GM18951 (cell line): ENCODE measurements around the gene TBX4.
"Not testable (repeated sequence)": the region's sequence is repeated elsewhere in the genome, so short reads cannot be mapped to it uniquely, and the experiment has no call there.

ENCODE experiments used
- POLR2A ChIP-seq: IDR thresholded peaks from 4 replicates; pipeline ENCODE4 v1.6.1; 2011; ENCODE audit warnings: mild to moderate bottlenecking; ENCODE audit not compliant: insufficient read length, insufficient read depth; ENCODE audit errors: extremely low read depth
- in situ Hi-C: fragments of 300-500 bp; cut with MboI; formaldehyde crosslinking; loops from one replicate; pipeline ENCODE4 v1.12.0; 2022; ENCODE audit warnings: low sequenced_read_pairs, mixed read lengths, inconsistent platforms; ENCODE audit not compliant: unreplicated experiment

The TBX4 gene

DNA sequence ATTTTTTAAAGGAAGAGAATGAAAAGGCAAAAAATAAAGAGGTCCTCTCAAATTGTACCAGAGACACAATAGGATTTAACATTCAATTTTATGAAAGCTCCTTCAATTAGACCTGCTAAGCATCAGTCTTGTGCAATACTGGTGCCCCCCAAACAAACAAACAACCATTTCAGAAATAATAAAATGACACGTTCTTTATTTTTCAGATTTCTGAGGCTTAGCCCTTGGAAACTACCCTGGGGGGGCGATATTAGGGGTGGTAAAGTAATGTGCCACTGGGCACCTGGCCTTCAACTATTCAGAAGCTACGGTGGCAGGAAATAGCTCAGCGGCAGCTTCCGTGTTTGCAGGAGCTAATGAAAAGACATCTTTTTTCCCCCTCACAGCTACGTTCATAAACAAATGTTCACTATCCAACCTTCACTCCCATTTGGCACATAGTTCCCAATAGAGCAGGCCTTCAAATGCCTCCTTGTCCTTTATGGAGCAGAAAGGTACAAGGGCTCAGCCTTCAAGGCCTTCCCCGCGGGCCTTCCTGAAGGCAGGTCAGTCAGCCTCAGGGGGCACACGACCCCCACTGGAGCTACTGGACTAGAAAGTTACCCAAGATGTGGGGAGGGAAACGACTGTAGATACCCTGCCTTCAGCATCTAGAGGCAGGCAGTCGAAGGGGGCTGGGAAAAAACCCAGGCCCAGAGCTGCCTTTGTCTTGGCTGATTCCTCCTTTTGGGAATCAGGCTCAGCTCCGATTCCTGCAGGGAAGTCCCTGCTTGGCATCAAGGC is 44.1 kb downstream of the TBX4 start:
- in situ Hi-C loops, result no loop called here
- TF ChIP-seq POLR2A, result no peak

DNA sequence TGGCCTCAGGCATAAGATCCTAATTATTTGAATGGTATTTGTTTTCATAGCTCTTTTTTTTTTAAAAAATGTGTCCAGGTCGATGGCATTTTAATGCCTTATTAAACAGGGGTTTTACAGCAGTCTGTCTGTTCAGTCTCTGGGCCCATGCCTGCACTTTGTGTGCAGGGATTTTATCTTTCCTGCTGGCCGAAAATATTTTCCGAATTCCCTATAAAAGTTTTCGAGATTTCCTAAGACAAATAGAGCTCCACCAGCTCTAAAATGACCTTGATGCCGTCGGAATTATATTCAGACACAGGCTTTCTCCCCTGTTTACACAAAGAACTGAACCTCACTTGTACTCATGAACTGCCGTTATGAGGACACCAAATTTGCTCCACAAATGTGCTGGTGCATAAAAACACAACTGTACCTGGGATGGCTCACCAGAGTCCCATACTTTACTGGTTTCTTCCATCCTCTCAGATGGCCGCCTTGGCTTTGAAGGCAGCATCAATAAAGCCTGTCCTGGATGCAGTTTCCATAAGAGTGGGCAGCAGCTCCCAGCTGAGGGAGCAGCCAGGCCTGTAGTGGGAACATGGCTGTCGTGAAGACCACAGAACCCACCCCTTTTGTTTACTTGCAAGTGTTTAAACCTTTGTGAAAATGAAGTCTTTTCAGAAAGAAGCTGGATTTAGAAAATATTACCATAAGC is 44.9 kb downstream of the TBX4 start:
- in situ Hi-C loops, result no loop called here
- TF ChIP-seq POLR2A, result no peak

GRCh38 chr17:61498042-61498994 is 46.1 kb downstream of the TBX4 start:
- in situ Hi-C loops, result no loop called here
- TF ChIP-seq POLR2A, result no peak

GRCh38 chr17:61499632-61500031 is 47.4 kb downstream of the TBX4 start:
- in situ Hi-C loops, result no loop called here

DNA sequence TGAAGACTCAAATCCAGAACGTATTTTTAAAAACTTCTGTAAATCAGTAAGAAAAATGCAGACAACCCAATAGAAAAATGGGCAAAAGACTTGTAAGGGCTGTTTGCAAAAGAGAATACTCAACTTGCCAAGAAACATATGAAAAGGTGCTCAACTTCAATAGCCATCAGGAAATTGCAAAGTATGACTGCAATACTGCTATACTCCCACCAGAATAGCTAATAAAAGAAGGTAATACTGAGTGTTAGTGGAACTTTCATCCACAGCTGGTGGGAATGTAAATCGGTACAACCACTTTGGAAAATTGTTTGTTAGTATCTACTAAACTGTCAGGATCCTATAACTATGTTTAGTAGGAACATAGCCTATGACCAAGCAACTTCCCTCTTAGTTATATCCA is 48.1 kb downstream of the TBX4 start:
- in situ Hi-C loops, result no loop called here
- TF ChIP-seq POLR2A, result no peak

More at GRCh38 chr17:61499632-61500031, 47.4 kb downstream of the TBX4 start:
- no peak for TF ChIP-seq POLR2A

DNA sequence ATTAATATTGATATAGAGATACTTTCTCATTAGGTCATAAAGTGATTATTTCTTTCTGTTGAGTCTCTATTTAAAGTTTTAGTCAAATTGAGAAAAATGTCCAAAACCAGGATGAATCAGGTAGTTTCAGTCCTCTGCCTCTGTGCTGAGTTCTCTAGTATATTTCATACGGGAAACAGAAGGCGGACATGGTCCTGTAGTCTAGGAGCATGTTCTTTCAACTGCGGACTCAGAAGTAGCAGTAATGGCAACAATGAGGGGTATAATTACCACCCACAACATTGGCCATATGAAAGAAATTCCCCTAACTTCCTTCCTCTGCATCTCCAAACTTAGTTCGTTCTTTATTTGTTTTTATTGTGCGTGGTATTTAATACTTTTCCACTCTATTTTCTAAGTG is 50.1 kb downstream of the TBX4 start:
- in situ Hi-C loops, result no loop called here
- no peak for TF ChIP-seq POLR2A

- in situ Hi-C loops, result no loop called here
- TF ChIP-seq POLR2A, result no peak
Measured at GRCh38 chr17:61503961-61504360, 51.7 kb downstream of the TBX4 start.

DNA sequence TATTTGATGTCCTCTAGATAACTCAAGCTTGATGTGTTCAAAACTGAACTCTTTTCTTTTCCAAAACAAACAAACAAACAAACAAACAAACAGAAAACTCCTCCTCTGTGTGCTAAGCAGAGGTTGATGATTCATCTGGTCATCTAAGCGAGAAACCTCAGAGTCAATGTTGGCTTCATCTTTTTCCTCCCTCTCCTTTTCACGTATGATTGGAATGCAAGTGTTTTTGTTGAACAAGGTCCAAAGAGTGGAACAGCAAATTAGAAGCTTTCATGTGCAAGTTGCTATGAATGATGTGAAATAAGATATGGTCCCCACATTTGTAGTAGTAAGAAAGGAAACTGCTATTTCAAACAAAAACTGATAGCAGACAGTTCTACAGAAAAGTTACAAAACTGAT is 52.5 kb downstream of the TBX4 start:
- no peak for TF ChIP-seq POLR2A
- in situ Hi-C loops, result no loop called here

GRCh38 chr17:61505846-61506627 is 53.8 kb downstream of the TBX4 start:
- in situ Hi-C loops, result no loop called here
- TF ChIP-seq POLR2A, result no peak

- in situ Hi-C loops, result no loop called here
- no peak for TF ChIP-seq POLR2A
Measured at GRCh38 chr17:61507383-61508066, 55.3 kb downstream of the TBX4 start.

DNA sequence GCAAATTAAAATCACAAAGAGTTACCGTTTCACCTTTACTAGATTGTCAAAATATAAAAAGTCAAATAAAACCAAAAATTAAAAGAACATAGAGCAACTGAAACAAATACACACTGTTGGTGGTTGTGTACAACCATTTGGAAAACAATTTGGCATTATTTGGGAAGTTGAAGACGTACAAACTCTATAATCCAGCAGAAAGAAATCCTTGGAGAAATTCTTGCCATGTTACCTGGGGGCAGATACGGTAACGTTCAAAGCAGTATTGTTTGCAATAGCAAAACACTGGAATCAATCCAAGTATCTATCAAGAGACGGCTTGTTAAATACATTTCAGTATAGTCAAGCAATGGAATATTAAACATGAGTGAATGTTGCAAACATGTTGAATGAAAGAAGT is 56.7 kb downstream of the TBX4 start:
- in situ Hi-C loops, result no loop called here
- no peak for TF ChIP-seq POLR2A

DNA sequence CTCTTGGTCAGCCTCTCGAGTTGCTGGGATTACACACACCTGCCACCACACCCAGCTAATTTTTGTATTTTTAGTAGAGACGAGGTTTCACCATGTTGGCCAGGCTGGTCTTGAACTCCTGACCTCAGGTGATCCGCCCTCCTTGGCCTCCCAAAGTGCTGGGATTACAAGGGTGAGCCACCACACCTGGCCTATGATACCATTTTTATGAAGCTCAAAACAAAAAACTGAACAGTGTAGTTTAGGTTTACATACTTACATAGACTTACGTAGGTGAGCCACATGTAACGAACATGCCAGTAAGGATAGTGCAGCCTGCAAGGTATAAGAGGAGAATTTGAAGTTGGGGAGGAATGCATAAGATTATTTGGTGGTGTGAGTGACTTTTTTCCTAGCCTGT is 57.2 kb downstream of the TBX4 start:
- in situ Hi-C loops, result not testable (repeated sequence)

- in situ Hi-C loops, result no loop called here
- no peak for TF ChIP-seq POLR2A
Measured at GRCh38 chr17:61510237-61510636, 58.0 kb downstream of the TBX4 start.
